Bronchial epithelial cell (primary cell): Measurements from ENCODE around the gene HOXB6. TPM values are rescaled to one million over a fixed set of nuclear protein-coding genes. Genes with fewer than 3 reads are reported as not detected.

Experiments used
- DNase-seq: peaks from one replicate; pipeline ENCODE4 v3.0.0-alpha.2; 2010; ENCODE audit warnings: low read depth
- FAIRE-seq: peaks from 2 replicates; lab custom pipeline; 2011; peaks lifted over from hg19 to GRCh38; lab: Jason Lieb, UNC
- H3K27me3 ChIP-seq: 2 replicates; pipeline ENCODE4 v1.5.1; 2011; ENCODE audit warnings: low read length; ENCODE audit not compliant: control insufficient read depth, insufficient read depth
- H3K36me3 ChIP-seq: 2 replicates; pipeline ENCODE4 v1.5.1; 2011; ENCODE audit warnings: low read length; ENCODE audit not compliant: control insufficient read depth, insufficient read depth
- H3K4me3 ChIP-seq: 2 replicates; pipeline ENCODE4 v1.5.1; 2011; ENCODE audit warnings: mild to moderate bottlenecking, low read depth, low read length, control low read depth
- total RNA-seq: library from RNA; depleted of rRNA; stranded (reverse); fragments of >200 nt; gene quantifications from 2 replicates; pipeline ENCODE4 v1.2.1, GENCODE V29; 2014
- TF ChIP-seq, protein P1 (sequence below): IDR thresholded peaks from 2 replicates; pipeline ENCODE4 v1.5.1; 2011; ENCODE audit warnings: mild to moderate bottlenecking, moderate library complexity, low read length, control low read depth, inconsistent platforms; ENCODE audit not compliant: insufficient read depth, severe bottlenecking

Gene HOXB6
- total RNA-seq, 1 donor from 2014 or later, result not detected

DNA sequence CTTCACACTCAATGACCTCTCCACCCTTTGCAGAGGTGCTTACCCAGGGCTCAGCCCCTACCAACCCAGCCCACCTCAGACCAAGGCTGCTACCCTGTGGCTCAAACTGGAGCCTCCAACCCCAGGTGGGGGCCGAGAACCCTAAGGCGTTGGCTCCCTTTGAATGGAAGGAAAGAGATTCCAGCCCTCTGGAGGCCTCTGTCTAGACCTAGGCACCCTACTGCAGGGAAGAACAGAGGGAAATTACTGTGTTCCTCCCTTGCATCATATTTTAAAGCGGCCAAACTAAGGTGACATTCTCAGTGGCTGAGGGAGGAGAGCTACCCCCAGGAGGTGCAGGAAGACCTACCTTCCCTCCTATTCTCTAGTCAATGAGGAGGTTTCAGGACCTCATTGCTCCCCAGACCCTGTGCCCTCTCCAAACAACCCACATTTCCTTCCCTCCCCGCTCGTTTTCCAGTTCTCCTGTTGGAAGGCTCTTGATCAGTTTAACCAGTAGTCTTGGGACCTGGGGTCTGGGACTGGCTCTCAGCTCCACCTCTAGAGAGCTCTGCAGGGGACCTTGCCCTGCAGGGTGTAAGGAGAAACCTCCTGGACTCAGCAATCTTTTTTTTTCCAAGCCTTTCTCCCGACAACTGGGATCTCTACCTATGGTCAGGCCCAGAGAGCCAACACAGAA, 15.8 kb upstream of the HOXB6 start:
- no peak for DNase-seq
- no peak for FAIRE-seq
- Histone ChIP-seq H3K4me3 (no peak overlapping the region), H3K36me3 (no peaks in the 10 kb centered on the region), H3K27me3 (peaks cover 89% of the 10 kb centered on the region)
- TF ChIP-seq, protein P1, sequence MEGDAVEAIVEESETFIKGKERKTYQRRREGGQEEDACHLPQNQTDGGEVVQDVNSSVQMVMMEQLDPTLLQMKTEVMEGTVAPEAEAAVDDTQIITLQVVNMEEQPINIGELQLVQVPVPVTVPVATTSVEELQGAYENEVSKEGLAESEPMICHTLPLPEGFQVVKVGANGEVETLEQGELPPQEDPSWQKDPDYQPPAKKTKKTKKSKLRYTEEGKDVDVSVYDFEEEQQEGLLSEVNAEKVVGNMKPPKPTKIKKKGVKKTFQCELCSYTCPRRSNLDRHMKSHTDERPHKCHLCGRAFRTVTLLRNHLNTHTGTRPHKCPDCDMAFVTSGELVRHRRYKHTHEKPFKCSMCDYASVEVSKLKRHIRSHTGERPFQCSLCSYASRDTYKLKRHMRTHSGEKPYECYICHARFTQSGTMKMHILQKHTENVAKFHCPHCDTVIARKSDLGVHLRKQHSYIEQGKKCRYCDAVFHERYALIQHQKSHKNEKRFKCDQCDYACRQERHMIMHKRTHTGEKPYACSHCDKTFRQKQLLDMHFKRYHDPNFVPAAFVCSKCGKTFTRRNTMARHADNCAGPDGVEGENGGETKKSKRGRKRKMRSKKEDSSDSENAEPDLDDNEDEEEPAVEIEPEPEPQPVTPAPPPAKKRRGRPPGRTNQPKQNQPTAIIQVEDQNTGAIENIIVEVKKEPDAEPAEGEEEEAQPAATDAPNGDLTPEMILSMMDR, result no peak

DNA sequence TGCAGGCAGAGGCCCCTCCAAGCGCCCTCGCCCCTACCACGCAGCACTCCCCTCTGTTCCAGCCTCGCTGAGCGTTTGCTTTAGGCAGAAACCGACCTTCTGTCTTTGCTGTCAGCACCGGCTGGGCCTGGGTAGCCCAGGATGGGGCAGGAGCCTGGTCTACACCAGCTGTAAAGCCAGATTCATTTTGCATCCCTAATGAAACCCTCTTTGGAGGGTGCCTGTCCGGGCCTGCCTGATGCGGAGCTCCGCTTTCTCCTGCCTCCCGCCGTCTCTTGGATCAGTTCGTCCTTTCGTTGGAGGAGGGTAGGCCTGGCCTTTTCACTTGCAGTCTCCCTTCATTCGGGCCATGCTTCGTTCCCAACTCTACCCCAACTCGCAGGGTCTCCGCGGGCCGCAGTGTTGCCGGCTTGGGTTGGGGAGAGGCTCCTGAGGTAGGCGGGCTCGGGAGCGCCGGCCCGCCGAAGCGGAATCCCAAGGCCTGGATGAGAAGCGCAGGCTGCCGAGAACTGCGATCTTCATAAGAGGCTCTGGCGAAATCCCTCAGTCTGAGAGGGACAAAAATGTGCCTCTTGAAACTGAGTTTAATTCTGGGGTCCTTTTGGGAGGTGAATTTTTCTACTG, 15.2 kb upstream of the HOXB6 start:
- DNase-seq, result no peak
- Histone ChIP-seq H3K27me3 (peaks cover 89% of the 10 kb centered on the region), H3K4me3 (no peak overlapping the region), H3K36me3 (no peaks in the 10 kb centered on the region)
- TF ChIP-seq, protein P1, result no peak
- FAIRE-seq, result no peak

DNA sequence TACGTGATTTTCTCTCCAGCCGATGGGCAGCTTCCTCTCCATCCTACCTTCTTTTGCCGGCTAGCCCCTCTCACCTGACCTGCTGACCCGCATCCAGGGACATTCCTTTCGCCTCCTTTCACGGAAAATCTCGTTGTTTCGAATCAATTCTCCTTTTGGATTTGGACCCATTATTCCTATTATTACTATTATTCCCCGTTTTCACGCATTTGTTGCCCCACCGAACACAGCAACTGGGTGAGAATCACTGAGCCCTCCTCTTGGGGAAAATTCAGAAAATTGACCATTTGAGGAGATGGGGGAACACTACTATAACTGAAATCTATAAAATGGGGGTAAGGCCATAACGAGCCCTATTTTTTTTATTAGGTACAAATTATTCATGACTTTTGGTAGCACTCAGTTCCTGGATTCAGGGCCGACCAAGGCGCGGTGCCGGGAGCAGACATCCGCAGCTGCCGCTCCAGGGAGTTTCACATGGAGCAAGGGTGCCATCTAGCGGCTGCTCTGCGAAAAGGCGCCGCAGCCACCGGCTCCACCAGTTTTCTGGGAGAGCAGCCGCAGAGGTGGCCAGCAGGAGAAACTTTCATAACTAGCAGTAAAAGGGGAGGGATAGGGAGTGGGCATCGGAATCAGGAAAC, 13.6 kb upstream of the HOXB6 start:
- no peak overlapping the region for H3K4me3 ChIP-seq
- DNase-seq (peak; percentile 46), FAIRE-seq (no peak)
- H3K27me3 ChIP-seq, result peaks cover 86% of the 10 kb centered on the region
- H3K36me3 ChIP-seq, result no peaks in the 10 kb centered on the region
- TF ChIP-seq, protein P1, result peak; percentile 89

DNA sequence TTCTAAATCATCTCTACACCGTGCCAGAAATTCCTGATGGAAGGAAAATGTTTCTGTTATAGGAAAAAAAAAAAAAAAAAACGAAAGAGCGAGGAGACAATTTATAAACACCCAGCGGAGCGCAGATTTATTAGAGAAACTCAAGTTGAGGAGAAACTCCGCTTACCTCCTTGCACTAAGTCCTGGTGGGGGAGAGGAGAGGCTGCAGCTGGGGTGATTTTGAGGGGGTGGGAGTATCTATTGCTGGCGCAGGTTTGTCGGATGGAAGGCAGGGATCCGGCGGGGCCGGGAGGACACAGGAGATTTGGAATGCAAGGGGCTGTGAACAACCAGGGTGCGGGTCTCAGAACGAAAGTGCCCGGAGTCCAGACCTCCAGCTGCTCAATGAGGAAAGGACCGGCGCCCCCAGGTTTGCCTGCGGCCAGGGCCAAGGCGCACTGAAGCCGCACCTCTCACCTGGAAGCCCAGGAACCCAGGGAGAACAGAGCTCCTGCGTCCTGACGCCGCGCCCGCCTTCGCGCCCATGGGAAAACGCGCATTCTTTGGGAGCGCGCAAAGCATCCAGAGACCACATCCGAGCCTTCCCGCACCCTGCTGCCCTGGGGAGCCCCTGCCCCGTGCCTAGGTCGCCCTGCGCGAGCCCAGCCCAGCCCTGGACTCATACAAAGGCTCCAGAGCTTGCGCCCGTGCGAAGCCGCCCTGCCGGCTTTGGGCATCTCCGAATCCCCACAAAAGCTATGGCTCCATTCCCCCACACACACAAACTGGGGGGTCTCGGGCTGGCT, 12.9 kb upstream of the HOXB6 start:
- H3K36me3 ChIP-seq, result no peaks in the 10 kb centered on the region
- peaks cover 83% of the 10 kb centered on the region for H3K27me3 ChIP-seq
- H3K4me3 ChIP-seq, result no peak overlapping the region
- TF ChIP-seq, protein P1, result no peak
- DNase-seq, result no peak
- no peak for FAIRE-seq

DNA sequence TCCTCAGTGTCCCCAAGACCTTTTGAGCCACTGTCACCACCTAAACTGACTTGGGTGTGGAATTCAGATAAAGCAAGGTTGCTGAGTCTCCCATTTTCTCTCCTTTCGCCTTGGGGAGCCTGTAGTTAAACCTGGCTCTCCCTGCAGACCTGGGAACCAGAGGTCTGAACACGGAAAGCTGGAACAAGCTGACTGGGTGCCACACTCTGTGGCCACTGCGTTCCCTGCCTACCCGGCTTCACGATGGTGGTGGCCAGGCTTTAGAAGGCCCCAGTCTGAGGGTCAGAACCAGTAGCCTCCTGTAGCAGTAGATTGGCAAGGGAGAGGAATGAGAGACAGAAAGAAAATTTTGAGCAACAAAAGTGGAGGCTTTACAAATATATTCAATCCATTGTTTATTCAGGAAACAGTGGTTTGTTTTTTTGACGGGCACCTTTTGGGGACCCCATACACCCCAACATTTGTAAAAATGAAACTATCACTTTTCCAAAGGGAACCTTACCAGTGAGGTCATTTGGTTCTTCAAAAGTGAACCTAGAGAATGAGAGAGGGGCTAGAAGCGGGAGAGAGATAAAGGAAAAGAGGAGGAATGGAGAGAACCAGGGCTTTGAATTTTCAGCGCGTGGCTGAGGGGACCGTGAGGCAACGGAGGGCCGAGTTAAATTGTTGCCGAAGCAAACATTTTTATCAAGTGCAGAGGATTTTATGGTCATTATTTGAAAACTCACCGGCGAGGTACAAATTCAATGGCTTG, 12.1 kb upstream of the HOXB6 start:
- H3K36me3 ChIP-seq, result no peaks in the 10 kb centered on the region
- H3K27me3 ChIP-seq, result peaks cover 83% of the 10 kb centered on the region
- FAIRE-seq (no peak), DNase-seq (no peak)
- TF ChIP-seq, protein P1, result no peak
- no peak overlapping the region for H3K4me3 ChIP-seq
